ENCODE results near the gene MEIS2. TPM values are rescaled to one million over a fixed set of nuclear protein-coding genes. Genes with fewer than 3 reads are reported as not detected.
A peak's percentile ranks its signal among the peaks of the same experiment; 100 is the strongest.

Gene MEIS2
- total and polyA plus RNA-seq, 2 experiments from 2014 or later, result 0.27 TPM; not detected in 1

DNA sequence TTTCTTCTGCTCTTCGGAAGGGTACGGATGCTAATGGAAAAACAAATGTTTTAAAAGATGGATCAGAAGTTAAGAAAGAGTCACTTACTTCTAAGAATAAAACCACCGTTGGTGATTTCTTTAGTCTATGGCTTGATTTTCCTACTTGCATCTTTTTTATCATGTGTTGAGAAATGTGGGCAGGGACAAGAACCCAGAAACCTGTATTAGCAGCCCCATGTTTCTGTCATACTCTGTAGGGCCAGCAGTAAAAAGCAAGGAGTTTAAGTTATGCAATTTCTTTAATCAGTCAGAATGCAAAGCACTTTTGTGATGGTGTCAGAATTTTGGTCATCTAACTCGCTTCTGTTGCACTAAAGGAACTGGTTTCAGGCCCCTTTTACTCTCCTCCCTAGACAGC is 150.0 kb downstream of the MEIS2 start:
- H3K9me2 ChIP-seq (ENCODE audit: insufficient read depth), result no peaks in the 10 kb centered on the region
- H3K4me2 ChIP-seq, result no peak overlapping the region
- H2AFZ ChIP-seq, result 0 out of 2 replicates have a peak overlapping the region, but pooled peaks have one; percentile 10
- H3F3A ChIP-seq (replicated peaks; ENCODE audit: low read depth), result no peaks in the 10 kb centered on the region
- no peaks in the 10 kb centered on the region for H3K9me3 Mint-ChIP-seq
- H3K36me3 Mint-ChIP-seq (ENCODE audit: low read depth), result no peaks in the 10 kb centered on the region
- H3K4me1 Mint-ChIP-seq, result peaks cover 1% of the 10 kb centered on the region; the same call in 1 of the 3 replicates
- H3K4me3 Mint-ChIP-seq, result no peak overlapping the region
- no peaks in the 10 kb centered on the region for H4K20me1 ChIP-seq (replicated peaks; ENCODE audit: insufficient read depth)
- no peaks in the 10 kb centered on the region for H3K27me3 ChIP-seq (ENCODE audit: insufficient read depth)
- no peak overlapping the region for H3K4me3 ChIP-seq
- TF ChIP-seq ZNF114 (CRISPR knock-in tag; IDR thresholded peaks at IDR 0.05), result no peak
- TF ChIP-seq EZH2 (IDR thresholded peaks at IDR 0.05; ENCODE audit: low read depth, unreplicated experiment), result no peak
- TF ChIP-seq, protein P1, sequence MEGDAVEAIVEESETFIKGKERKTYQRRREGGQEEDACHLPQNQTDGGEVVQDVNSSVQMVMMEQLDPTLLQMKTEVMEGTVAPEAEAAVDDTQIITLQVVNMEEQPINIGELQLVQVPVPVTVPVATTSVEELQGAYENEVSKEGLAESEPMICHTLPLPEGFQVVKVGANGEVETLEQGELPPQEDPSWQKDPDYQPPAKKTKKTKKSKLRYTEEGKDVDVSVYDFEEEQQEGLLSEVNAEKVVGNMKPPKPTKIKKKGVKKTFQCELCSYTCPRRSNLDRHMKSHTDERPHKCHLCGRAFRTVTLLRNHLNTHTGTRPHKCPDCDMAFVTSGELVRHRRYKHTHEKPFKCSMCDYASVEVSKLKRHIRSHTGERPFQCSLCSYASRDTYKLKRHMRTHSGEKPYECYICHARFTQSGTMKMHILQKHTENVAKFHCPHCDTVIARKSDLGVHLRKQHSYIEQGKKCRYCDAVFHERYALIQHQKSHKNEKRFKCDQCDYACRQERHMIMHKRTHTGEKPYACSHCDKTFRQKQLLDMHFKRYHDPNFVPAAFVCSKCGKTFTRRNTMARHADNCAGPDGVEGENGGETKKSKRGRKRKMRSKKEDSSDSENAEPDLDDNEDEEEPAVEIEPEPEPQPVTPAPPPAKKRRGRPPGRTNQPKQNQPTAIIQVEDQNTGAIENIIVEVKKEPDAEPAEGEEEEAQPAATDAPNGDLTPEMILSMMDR (conservative IDR thresholded peaks at IDR 0.05; ENCODE audit: low read depth in 2 of 2), result no peak
- TF ChIP-seq STAT1 (IDR thresholded peaks at IDR 0.05; ENCODE audit: unreplicated experiment), result no peak
- no peak for TF ChIP-seq POLR2AphosphoS5 (IDR thresholded peaks at IDR 0.05; ENCODE audit: low read depth)
- TF ChIP-seq, protein P2, sequence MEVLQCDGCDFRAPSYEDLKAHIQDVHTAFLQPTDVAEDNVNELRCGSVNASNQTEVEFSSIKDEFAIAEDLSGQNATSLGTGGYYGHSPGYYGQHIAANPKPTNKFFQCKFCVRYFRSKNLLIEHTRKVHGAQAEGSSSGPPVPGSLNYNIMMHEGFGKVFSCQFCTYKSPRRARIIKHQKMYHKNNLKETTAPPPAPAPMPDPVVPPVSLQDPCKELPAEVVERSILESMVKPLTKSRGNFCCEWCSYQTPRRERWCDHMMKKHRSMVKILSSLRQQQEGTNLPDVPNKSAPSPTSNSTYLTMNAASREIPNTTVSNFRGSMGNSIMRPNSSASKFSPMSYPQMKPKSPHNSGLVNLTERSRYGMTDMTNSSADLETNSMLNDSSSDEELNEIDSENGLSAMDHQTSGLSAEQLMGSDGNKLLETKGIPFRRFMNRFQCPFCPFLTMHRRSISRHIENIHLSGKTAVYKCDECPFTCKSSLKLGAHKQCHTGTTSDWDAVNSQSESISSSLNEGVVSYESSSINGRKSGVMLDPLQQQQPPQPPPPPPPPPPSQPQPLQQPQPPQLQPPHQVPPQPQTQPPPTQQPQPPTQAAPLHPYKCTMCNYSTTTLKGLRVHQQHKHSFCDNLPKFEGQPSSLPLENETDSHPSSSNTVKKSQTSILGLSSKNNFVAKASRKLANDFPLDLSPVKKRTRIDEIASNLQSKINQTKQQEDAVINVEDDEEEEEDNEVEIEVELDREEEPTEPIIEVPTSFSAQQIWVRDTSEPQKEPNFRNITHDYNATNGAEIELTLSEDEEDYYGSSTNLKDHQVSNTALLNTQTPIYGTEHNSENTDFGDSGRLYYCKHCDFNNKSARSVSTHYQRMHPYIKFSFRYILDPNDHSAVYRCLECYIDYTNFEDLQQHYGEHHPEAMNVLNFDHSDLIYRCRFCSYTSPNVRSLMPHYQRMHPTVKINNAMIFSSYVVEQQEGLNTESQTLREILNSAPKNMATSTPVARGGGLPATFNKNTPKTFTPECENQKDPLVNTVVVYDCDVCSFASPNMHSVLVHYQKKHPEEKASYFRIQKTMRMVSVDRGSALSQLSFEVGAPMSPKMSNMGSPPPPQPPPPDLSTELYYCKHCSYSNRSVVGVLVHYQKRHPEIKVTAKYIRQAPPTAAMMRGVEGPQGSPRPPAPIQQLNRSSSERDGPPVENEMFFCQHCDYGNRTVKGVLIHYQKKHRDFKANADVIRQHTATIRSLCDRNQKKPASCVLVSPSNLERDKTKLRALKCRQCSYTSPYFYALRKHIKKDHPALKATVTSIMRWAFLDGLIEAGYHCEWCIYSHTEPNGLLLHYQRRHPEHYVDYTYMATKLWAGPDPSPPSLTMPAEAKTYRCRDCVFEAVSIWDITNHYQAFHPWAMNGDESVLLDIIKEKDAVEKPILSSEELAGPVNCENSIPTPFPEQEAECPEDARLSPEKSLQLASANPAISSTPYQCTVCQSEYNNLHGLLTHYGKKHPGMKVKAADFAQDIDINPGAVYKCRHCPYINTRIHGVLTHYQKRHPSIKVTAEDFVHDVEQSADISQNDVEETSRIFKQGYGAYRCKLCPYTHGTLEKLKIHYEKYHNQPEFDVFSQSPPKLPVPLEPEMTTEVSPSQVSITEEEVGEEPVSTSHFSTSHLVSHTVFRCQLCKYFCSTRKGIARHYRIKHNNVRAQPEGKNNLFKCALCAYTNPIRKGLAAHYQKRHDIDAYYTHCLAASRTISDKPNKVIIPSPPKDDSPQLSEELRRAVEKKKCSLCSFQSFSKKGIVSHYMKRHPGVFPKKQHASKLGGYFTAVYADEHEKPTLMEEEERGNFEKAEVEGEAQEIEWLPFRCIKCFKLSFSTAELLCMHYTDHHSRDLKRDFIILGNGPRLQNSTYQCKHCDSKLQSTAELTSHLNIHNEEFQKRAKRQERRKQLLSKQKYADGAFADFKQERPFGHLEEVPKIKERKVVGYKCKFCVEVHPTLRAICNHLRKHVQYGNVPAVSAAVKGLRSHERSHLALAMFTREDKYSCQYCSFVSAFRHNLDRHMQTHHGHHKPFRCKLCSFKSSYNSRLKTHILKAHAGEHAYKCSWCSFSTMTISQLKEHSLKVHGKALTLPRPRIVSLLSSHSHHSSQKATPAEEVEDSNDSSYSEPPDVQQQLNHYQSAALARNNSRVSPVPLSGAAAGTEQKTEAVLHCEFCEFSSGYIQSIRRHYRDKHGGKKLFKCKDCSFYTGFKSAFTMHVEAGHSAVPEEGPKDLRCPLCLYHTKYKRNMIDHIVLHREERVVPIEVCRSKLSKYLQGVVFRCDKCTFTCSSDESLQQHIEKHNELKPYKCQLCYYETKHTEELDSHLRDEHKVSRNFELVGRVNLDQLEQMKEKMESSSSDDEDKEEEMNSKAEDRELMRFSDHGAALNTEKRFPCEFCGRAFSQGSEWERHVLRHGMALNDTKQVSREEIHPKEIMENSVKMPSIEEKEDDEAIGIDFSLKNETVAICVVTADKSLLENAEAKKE (CRISPR knock-in tag; IDR thresholded peaks at IDR 0.05), result no peak
- no peak for TF ChIP-seq CREB1 (CRISPR knock-in tag; IDR thresholded peaks at IDR 0.05; ENCODE audit: low read depth)
- TF ChIP-seq REST (IDR thresholded peaks at IDR 0.05; ENCODE audit: unreplicated experiment), result no peak
- no peak for TF ChIP-seq ETS1 (IDR thresholded peaks at IDR 0.05)
- no peak for TF ChIP-seq JUNB (IDR thresholded peaks at IDR 0.05; ENCODE audit: unreplicated experiment)
- TF ChIP-seq EZH2phosphoT487 (IDR thresholded peaks at IDR 0.05; ENCODE audit: unreplicated experiment), result no peak
- no peak for TF ChIP-seq ZNF331 (CRISPR knock-in tag; IDR thresholded peaks at IDR 0.05; ENCODE audit: low read depth)
- H3K36me3 ChIP-seq (ENCODE audit: insufficient read depth), result no peaks in the 10 kb centered on the region
- ATAC-seq, result no peak
- no peaks in the 10 kb centered on the region for H3K4me1 ChIP-seq (ENCODE audit: insufficient read depth)
- H3K27ac Mint-ChIP-seq, result no peak overlapping the region
- H3K79me2 ChIP-seq (replicated peaks; ENCODE audit: insufficient read depth), result no peaks in the 10 kb centered on the region
- H3K27ac ChIP-seq (ENCODE audit: low read depth), result no peak overlapping the region
- peaks cover 1% of the 10 kb centered on the region for H3K27me3 Mint-ChIP-seq (ENCODE audit: insufficient read depth, low read depth, poor library complexity)
- no peak for DNase-seq (ENCODE audit: low spot score)
